ENCODE data around the gene EHBP1L1.
"Not testable (repeated sequence)": the region's sequence is repeated elsewhere in the genome, so short reads cannot be mapped to it uniquely, and the experiment has no call there.

Gene EHBP1L1

GRCh38 chr11:65619281-65619928 is 43.6 kb downstream of the EHBP1L1 start:
- no peak for DNase-seq

GRCh38 chr11:65620666-65621065 is 44.8 kb downstream of the EHBP1L1 start:
- DNase-seq = no peak

GRCh38 chr11:65621460-65621859 is 45.6 kb downstream of the EHBP1L1 start:
- DNase-seq = no peak

GRCh38 chr11:65622011-65622410 is 46.2 kb downstream of the EHBP1L1 start:
- DNase-seq = no peak

GRCh38 chr11:65623177-65623576 is 47.3 kb downstream of the EHBP1L1 start:
- no peak for DNase-seq

- DNase-seq = no peak
Measured at GRCh38 chr11:65623852-65624616, 48.2 kb downstream of the EHBP1L1 start.

- no peak for DNase-seq
Measured at GRCh38 chr11:65624931-65625627, 49.2 kb downstream of the EHBP1L1 start.

GRCh38 chr11:65625628-65626342 is 49.9 kb downstream of the EHBP1L1 start:
- DNase-seq = peak in 1 of 2 experiments; percentile 83

GRCh38 chr11:65627202-65627601 is 51.3 kb downstream of the EHBP1L1 start:
- DNase-seq = no peak

- no peak for DNase-seq
Measured at GRCh38 chr11:65629579-65629978, 53.7 kb downstream of the EHBP1L1 start.

- no peak for DNase-seq
Measured at GRCh38 chr11:65630215-65630614, 54.4 kb downstream of the EHBP1L1 start.

- no peak for DNase-seq
Measured at GRCh38 chr11:65633390-65634108, 57.7 kb downstream of the EHBP1L1 start.

GRCh38 chr11:65634109-65634436 is 58.2 kb downstream of the EHBP1L1 start:
- DNase-seq = no peak

GRCh38 chr11:65634440-65634839 is 58.6 kb downstream of the EHBP1L1 start:
- DNase-seq = no peak

GRCh38 chr11:65634905-65635731 is 59.3 kb downstream of the EHBP1L1 start:
- DNase-seq = no peak

- no peak for DNase-seq
Measured at GRCh38 chr11:65636108-65637031, 60.5 kb downstream of the EHBP1L1 start.

GRCh38 chr11:65637032-65637557 is 61.2 kb downstream of the EHBP1L1 start:
- DNase-seq = no peak

- DNase-seq = peak in 1 of 2 experiments; percentile 73
Measured at GRCh38 chr11:65637794-65638419, 62.1 kb downstream of the EHBP1L1 start, which contains the start of gene SIPA1. TSS of gene SIPA1 (plus strand) at chr11:65638101. CDS start at chr11:65640922, 2,821 bp downstream.

GRCh38 chr11:65639228-65639597 is 63.4 kb downstream of the EHBP1L1 start:
- not testable (repeated sequence) for DNase-seq

Data from NCI-H526 (cell line).